ENCODE data around the gene CTSF. TPM values are rescaled to one million over a fixed set of nuclear protein-coding genes. Genes with fewer than 3 reads are reported as not detected.

Gene CTSF
- total RNA-seq, 1 experiment from 2014 or later: 0.98 TPM

DNA sequence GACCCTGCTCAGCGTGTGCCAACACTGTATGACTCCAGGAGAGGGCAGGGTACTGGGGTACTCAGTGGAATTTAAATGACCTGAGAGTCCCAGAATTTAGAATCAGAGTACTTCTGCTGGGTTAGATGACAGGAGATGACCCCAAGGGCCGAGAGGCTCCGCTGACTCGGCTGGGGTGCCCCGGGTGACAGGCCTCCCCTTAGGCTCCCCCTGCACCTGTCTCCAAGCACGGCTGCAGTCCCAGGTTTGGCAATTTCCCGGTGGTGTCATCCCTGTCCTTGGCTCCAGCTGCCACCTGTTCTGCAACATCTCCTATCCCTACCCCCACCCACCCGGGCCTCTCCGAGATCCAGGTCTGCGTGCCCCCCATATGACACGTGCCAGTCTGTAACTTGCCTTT, 20.4 kb downstream of the CTSF start:
- Histone ChIP-seq H4K8ac (replicated peaks; ENCODE audit: insufficient read length, low read depth, low read length) (no peak overlapping the region), H3K4me2 (ENCODE audit: insufficient read depth, insufficient read length, low read length) (peak overlapping the region; percentile 57), H2AK5ac (ENCODE audit: insufficient read length, low read length) (no peak overlapping the region), H2BK15ac (ENCODE audit: low read depth, low read length) (no peak overlapping the region), H3K79me2 (ENCODE audit: insufficient read depth, low read length) (no peaks in the 10 kb centered on the region), H2BK5ac (ENCODE audit: insufficient read length, low read length) (no peak overlapping the region), H3K9me3 (ENCODE audit: control insufficient read depth, low read depth, low read length) (no peaks in the 10 kb centered on the region), H4K5ac (ENCODE audit: insufficient read length, low read depth, low read length) (no peak overlapping the region), H3K23ac (ENCODE audit: insufficient read length, low read depth, low read length) (no peak overlapping the region), H3K79me1 (ENCODE audit: insufficient read depth, low read depth, low read length, poor library complexity, severe bottlenecking) (no peaks in the 10 kb centered on the region), H3K27me3 (ENCODE audit: insufficient read depth, low read length) (no peaks in the 10 kb centered on the region), H3K14ac (ENCODE audit: insufficient read depth, low read length) (no peak overlapping the region), H2BK20ac (ENCODE audit: low read depth, low read length, poor library complexity, severe bottlenecking) (no peak overlapping the region), H3K4me1 (ENCODE audit: insufficient read depth, low read length) (no peaks in the 10 kb centered on the region), H2BK12ac (ENCODE audit: insufficient read length, low read depth, low read length) (no peak overlapping the region), H2AFZ (ENCODE audit: low read length) (no peak overlapping the region), H4K20me1 (ENCODE audit: control insufficient read depth, insufficient read depth, insufficient read length) (no peaks in the 10 kb centered on the region), H3K9ac (ENCODE audit: extremely low read depth, insufficient read length, low read length) (no peak overlapping the region), H3K56ac (ENCODE audit: insufficient read length, low read depth, low read length) (no peak overlapping the region), H2BK120ac (ENCODE audit: low read depth, low read length, poor library complexity, severe bottlenecking) (no peak overlapping the region), H3T11ph (ENCODE audit: low read length) (no peak overlapping the region), H3K18ac (ENCODE audit: insufficient read length, low read depth, low read length) (no peak overlapping the region), H4K91ac (ENCODE audit: insufficient read length, low read depth, low read length) (no peak overlapping the region), H3K27ac (ENCODE audit: insufficient read length, low read depth, low read length) (no peak overlapping the region), H3K23me2 (ENCODE audit: insufficient read length, low read depth, low read length, poor library complexity, severe bottlenecking) (no peaks in the 10 kb centered on the region), H3K4ac (ENCODE audit: low read depth, low read length) (no peak overlapping the region)
- DNase-seq: no peak
- no peak for TF ChIP-seq CTCF (conservative IDR thresholded peaks at IDR 0.05)
- H3K9me3 Mint-ChIP-seq: no peaks in the 10 kb centered on the region; a peak in 1 of 5 replicates
- no CpG with 5 or more reads among the region's 11 CpGs for WGBS (ENCODE audit: extremely low coverage, insufficient read length, low lambda C conversion rate)
- peaks cover 2 to 30% (median 21%) of the 10 kb centered on the region in 3 experiments; a peak in 6 of 7 replicates for H3K36me3 Mint-ChIP-seq (ENCODE audit: insufficient read depth in 1 of 3, low read depth in 3 of 3)
- H3K27ac Mint-ChIP-seq: peak overlapping the region in 1 of 3 experiments; percentile 40; a peak in 1 of 7 replicates
- peaks cover 37% of the 10 kb centered on the region in 2 experiments for H3K4me1 Mint-ChIP-seq
- H3K4me3 Mint-ChIP-seq: peak overlapping the region; percentile 82 to 85
- no peaks in the 10 kb centered on the region; the same call in 1 of the 2 replicates for H3K27me3 Mint-ChIP-seq (ENCODE audit: low read depth)
